Limb (tissue), 2 donors: ENCODE results near the gene CTIF.
"Not testable (repeated sequence)": the region's sequence is repeated elsewhere in the genome, so short reads cannot be mapped to it uniquely, and the experiment has no call there.

Experiments used
- DNase-seq, 2 donors: peaks; one replicate each; pipeline ENCODE4 v3.0.0-alpha.2; 2016; ENCODE audit errors: extremely low spot score in 2 of 2

Gene CTIF

DNA sequence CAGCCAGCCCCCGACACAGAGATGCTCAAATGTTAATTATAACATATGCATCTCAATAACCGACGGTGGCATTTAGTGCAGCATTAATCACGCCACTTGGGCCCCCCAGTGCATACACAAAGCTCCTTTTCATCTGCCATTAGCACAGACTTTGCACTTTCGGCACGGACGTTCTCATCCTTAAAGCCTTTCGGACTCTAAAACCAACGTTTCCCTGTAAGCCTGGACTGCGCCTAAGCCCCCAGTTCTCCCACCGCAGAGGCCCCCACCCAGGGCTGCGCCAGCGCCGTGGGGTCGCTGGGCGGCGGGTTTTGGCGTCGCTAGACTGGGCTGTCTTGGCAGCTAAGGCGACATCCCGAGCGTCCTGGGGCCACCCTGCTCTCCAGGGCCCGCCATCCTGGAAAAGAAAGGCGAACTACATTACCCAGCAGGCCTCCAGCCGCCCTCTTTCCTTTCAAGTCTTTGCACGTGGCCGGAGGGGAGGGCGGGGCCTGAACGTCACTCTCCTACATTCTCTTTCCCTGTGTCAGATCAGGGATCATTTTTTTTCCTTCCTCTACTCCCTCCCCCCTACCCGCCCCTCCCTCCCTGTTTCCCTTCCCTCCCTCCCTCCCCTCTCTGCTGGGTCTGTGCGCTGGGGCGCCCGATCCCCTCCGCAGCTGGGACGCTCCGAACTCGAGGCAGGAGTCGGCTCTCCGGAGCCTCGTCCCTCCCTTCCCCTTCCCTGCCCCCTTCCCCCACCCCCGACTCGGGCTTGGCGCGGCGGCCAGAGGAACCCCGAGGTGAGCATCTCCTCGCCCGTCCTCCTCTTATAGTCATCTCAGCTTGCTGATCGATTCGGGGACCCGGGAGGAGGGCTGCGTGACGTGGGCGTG is at the start of gene CTIF:
Gene CTIF, plus strand, starts transcription at position 501 of the 875 bp plus-strand sequence. CDS start 80,535 bp downstream, outside the sequence.
- DNase-seq, result peak; percentile 98

DNA sequence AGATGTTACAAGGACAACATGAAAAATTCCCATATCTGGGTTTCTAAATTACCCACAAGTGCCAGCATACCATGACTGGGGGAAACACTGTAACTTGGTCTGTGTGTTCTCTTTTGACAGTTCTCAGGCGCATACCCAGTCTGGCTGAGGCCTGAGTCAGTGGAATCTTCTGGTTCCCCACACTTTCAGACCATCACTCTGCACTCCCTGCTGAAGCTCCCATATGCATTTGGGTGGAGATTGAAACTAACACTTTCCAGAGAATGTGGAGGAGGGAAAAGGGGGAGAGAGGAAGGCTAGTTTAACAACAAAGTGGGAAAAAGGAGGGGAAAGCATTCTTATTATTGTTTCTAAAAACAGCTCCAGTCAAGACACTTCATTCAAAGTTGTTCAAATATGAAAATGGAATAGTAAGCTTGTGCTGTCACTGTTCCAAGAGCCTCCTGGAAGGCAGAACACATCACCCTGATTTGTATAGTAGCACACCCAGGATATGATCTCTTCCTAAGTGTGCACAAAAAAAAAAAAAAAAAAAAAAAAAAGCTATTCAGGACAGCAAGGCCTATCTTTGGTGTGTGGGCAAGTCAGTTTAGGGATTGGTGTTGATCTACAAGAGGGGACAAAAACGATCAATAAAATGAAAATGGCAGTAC is 48.1 kb upstream of the CTIF start:
- DNase-seq, result no peak

DNA sequence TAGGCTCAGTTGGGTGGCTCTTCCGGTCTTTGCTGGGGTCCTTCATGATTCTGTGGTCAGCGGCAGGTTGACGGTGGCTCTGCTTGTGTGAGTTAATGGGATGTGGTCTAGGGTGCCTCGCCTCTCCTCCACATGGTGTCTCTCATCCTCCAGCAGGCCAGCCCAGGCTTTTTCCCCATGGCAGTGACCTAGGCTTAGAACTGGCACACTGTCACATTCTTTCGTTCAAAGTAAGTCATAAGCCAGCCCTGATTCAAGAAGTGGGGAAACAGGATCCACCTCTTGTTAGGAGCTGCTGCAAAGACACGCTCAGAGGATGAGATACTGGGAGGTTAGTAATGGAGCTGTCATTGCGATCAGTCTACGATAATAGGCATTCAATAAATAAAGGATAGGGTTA is 46.0 kb upstream of the CTIF start:
- no peak for DNase-seq

DNA sequence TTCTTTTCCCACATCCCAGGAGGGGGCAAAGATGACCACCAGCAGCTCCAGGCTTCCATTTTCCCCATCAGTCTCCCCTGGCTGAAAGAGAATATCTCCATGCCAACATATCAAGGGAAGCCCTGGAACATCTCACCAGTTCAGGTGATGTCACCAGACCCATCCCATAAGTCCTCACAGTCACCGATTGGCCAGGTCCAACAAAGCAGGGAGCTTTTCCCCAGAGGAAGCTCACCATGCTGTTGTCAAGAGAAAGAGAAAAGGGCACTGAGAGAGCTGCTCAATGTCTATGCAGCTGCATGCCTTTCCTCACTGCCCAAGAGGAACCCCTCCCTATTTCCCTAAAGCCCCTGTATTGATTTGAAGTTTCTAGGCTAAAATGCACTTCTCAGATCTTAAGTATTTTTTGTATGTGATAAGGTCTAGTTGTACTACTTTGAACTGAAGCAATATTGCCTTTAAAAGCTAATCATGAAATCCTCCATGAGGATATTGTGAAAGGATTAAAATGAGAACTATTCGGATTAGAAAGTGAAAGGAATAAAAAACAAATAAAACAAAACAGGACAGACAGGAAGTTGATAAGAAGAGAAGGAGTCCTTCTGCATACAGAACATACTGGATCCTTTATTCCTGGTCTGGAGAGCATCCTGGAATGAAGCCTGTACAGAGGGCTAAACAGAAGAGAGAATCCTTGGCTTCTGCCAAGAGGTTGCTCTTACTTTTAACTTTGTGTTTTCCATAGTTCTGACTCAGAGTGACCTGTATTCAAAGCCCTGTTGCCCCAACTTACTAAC is 45.2 kb upstream of the CTIF start:
- DNase-seq, result no peak

- no peak for DNase-seq
These were observed 41.0 kb upstream of the CTIF start for GRCh38 chr18:48497863-48498262.

DNA sequence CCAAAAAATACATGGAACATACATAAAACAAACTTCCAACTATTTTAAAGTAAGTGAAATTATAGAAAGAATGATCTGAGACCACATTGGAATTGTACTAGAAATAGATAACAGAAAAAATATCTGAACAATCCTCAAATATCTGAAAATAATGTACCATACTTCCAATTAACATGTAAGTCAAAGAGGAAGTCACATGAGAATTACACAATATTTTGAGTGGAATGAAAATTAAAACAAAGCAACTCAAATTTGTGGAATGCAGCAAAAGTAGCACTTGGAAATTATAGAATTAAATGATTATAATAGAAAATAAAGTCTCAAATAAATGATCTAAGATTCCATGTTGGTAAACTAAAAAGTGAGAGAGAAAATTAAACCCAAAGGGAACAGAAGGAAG is 38.3 kb upstream of the CTIF start:
- DNase-seq, result no peak

DNA sequence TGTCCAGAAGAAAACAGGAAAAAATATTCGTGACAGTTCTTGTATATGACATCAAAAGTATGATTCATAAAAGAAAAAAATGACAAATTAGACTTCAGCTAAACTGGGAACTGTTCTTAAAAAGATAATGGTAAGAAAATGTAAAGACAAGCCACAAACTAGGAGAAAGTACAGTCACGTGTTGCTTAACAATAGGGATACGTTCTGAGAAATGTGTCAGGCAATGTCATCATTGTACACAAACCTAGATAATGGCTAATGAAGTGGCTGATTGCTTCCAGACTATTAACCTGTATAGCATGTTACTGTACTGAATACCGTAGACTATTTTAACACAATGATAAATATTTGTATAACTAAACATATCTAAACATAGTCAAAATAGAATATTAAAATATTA is 35.9 kb upstream of the CTIF start:
- no peak for DNase-seq

DNA sequence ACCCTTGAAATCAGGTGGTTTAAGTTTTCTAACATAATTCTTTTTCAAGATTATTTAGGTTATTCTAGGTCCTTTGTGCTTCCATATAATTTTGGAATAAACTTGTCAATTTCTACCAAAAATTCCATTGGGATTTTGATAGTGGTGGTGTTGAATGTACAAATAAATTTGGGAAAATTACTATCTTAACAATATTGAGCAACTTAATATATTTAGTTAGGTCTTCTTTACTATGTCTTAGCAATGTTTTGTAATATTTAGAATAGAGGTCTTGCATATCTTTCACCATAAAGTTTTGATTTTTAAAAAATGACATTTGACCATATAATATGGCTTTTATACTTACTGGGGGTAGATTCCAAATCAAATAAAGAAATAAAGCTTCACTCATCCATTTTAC is 34.0 kb upstream of the CTIF start:
- DNase-seq, result no peak

GRCh38 chr18:48506983-48507568 is 31.8 kb upstream of the CTIF start:
- not testable (repeated sequence) for DNase-seq

- not testable (repeated sequence) for DNase-seq
These were observed 26.3 kb upstream of the CTIF start for GRCh38 chr18:48512498-48512897.

- no peak for DNase-seq
These were observed 24.0 kb upstream of the CTIF start for GRCh38 chr18:48514786-48515185.

- no peak for DNase-seq
These were observed 21.8 kb upstream of the CTIF start for GRCh38 chr18:48517048-48517447.

GRCh38 chr18:48519431-48520100 is 19.3 kb upstream of the CTIF start:
- DNase-seq, result no peak

GRCh38 chr18:48521723-48522122 is 17.1 kb upstream of the CTIF start:
- DNase-seq, result no peak

- DNase-seq, result no peak
These were observed 13.2 kb upstream of the CTIF start for GRCh38 chr18:48525671-48526070.

- DNase-seq, result no peak
These were observed 11.4 kb upstream of the CTIF start for GRCh38 chr18:48527461-48527860.

- DNase-seq, result no peak
These were observed 10.0 kb upstream of the CTIF start for GRCh38 chr18:48528861-48529260.

- DNase-seq, result peak in 1 of 2 donors; percentile 11
These were observed 9.0 kb upstream of the CTIF start for GRCh38 chr18:48529796-48530195.

DNA sequence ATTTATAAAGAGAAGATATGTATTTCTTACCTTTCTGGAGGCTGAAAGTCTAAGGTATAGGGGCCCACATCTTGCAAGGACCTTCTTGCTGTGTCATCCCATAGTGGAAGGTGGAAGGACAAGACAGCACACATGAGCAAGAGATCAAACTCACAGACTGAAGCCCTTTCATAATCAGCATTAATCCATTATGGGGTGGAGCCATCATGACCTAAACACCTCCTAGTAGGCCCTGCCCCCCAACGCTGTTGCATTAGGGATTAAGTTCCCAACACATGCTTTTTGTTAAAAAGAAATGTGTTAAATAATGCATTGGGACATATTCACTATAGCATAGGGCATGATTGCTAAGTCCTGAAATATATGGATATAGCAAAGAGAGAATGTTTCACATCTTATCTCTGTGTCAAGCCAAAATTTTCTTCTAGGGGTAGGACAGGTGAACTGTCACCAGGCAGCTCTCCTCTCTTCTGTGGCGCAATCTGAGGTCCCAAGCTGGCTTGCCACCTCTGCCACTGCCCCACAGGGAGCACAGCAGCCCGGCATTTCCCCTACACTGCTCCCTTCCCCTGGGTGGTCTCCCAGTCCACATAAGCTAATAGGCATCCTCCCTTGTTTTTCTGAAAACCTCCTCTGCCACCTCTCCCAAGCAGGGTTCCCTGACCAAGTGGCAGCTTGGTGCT is 8.3 kb upstream of the CTIF start:
- DNase-seq, result no peak

GRCh38 chr18:48531082-48531403 is 7.8 kb upstream of the CTIF start:
- no peak for DNase-seq

DNA sequence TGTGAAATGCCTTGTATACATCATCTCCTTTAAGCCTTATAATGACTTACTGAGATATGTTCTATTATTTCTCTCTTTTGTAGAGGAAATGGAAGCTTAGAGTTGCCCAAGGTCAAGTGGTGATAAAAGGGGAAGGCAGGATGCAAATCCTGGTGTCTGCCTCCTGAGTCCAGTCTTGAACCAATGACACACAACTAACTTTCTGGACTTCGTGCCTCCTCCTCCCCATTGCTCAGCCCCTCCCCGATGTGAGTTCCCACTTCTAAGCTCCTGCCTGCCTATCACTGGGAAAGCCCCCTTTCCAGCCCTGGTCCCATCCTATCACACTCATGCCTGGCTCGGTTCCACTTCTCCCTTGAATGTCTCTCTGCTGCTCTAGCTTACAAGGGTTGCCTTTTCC is 6.9 kb upstream of the CTIF start:
- no peak for DNase-seq
